H1 (cell line): ENCODE measurements around the gene GUCA2B. TPM values are rescaled to one million over a fixed set of nuclear protein-coding genes. Genes with fewer than 3 reads are reported as not detected.

Experiments
- EZH2 ChIP-seq: fragments of 200-600 bp; sonication (generic); IDR thresholded peaks from 2 replicates; pipeline ENCODE4 v1.7.1; 2012; ENCODE audit warnings: low read depth, mild to moderate bottlenecking, moderate library complexity, low read length, inconsistent platforms; ENCODE audit not compliant: severe bottlenecking
- polyA plus RNA-seq, 7 experiments: library from polyadenylated mRNA; depleted of rRNA in 3 of 7; stranded (reverse) in 5 of 7; unstranded in 2 of 7; fragments of >200 nt in 5 of 7; fragments of 200-250 nt in 2 of 7; gene quantifications; 1 replicate in 5 of 7; 2 replicates in 1 of 7; 4 replicates in 1 of 7; pipeline versions ENCODE4 v1.2.1 to v1.2.3, GENCODE V29; 2011 to 2013; ENCODE audit warnings: missing spikeins in 2 of 7, mixed read lengths in 2 of 7
- total RNA-seq: library from RNA; stranded (reverse); fragmentation: NEBNext Ultra II Directional; extraction: Animal tissue kit (Norgen Biotek cat#: 25700); gene quantifications from 2 replicates; pipeline ENCODE4 v1.2.1, GENCODE V29; 2021

The GUCA2B gene
- total and polyA plus RNA-seq, 2 of the 8 experiments (the other 6 are each of a cell fraction or from before 2014, with no cell fraction given), result not detected

DNA sequence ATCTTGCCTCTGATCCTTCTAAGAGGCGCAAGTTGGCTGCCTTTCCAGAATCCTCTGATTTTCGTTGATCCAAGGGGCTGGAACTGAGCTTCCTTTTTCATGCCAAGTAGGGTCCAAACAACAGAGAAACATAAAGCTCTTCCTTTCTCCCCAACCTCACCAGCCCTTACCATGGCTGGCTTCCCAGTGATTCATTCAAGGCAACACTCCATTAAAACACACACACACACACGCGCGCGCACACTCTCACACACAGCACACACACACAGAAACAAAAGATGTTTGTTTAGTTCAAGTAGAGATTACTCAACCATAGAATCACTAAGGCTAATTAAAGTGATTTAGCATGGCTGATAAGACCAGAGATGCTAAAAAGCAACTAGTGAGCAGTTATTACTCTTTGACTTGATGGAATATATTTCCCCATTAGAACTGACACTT is 24.4 kb downstream of the GUCA2B start (continued):
- TF ChIP-seq EZH2, result no peak
- TF ChIP-seq, all 59 proteins: peak for 0
